ENCODE measurements around the gene IFT74. TPM values are rescaled to one million over a fixed set of nuclear protein-coding genes. Genes with fewer than 3 reads are reported as not detected.

Gene IFT74
- polyA plus RNA-seq, 1 experiment: 6.6 TPM

DNA sequence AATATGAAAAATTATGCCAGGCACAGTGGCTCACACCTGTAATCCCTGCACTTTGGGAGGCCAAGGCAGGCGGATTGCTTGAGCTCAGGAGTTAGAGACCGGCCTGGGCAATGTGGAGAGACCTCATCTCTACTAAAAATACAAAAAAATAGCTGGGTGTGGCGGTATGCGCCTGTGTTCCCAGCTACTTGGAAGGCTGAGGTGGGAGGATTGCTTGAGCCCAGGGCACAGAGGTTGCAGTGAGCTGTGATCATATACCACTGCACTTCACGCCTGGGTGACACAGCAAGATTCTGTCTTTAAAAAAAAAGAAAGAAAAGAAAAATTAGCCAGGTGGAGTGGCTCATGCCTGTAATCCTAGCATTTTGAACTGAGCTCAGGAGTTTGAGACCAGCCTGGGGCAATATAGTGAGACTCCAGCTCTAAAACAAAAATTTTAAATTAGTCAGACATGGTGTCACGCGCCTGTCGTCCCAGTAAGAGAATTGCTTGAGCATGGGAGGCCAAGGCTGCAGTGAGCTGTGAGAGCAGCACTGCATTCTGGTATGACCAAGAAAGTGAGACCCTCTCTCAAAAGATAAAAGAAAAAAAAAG is 27.2 kb upstream of the IFT74 start:
- Histone ChIP-seq H3K27me3 (ENCODE audit: control insufficient read depth, insufficient read depth, low read length) (no peaks in the 10 kb centered on the region), H3K36me3 (ENCODE audit: control insufficient read depth, insufficient read depth, low read length) (no peaks in the 10 kb centered on the region; the same call in 1 of the 2 replicates), H3K4me3 (ENCODE audit: low read depth, low read length) (no peak overlapping the region)
- CTCF ChIA-PET: no interaction called here
- POLR2A ChIA-PET: no interaction called here
- TF ChIP-seq, protein P1, sequence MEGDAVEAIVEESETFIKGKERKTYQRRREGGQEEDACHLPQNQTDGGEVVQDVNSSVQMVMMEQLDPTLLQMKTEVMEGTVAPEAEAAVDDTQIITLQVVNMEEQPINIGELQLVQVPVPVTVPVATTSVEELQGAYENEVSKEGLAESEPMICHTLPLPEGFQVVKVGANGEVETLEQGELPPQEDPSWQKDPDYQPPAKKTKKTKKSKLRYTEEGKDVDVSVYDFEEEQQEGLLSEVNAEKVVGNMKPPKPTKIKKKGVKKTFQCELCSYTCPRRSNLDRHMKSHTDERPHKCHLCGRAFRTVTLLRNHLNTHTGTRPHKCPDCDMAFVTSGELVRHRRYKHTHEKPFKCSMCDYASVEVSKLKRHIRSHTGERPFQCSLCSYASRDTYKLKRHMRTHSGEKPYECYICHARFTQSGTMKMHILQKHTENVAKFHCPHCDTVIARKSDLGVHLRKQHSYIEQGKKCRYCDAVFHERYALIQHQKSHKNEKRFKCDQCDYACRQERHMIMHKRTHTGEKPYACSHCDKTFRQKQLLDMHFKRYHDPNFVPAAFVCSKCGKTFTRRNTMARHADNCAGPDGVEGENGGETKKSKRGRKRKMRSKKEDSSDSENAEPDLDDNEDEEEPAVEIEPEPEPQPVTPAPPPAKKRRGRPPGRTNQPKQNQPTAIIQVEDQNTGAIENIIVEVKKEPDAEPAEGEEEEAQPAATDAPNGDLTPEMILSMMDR (IDR thresholded peaks at IDR 0.05; ENCODE audit: insufficient read depth, low read depth, low read length): no peak
- no peak for DNase-seq (ENCODE audit: low read depth)

DNA sequence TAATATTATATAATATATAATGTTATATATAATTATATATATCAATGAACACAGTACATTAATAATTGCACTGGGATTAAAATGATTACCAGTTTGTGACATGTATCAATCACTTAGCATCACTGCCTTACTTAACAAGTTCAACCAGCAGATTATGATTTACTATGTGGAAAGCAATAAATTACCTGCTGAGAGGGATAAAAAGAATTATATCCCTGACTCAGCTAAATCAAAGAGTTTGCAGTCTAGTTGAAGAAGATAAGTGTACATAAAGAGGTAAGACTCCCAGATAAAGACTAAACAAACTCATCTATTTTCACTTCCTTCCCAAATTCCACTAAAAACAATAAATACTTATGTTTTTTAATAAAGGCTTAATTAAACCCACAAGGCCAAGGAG is 20.4 kb upstream of the IFT74 start:
- TF ChIP-seq, protein P1 (IDR thresholded peaks at IDR 0.05; ENCODE audit: insufficient read depth, low read depth, low read length): no peak
- Histone ChIP-seq H3K4me3 (ENCODE audit: low read depth, low read length) (no peak overlapping the region), H3K36me3 (ENCODE audit: control insufficient read depth, insufficient read depth, low read length) (no peaks in the 10 kb centered on the region), H3K27me3 (ENCODE audit: control insufficient read depth, insufficient read depth, low read length) (no peaks in the 10 kb centered on the region)
- CTCF ChIA-PET: no interaction called here
- POLR2A ChIA-PET: no interaction called here
- no peak for DNase-seq (ENCODE audit: low read depth)

DNA sequence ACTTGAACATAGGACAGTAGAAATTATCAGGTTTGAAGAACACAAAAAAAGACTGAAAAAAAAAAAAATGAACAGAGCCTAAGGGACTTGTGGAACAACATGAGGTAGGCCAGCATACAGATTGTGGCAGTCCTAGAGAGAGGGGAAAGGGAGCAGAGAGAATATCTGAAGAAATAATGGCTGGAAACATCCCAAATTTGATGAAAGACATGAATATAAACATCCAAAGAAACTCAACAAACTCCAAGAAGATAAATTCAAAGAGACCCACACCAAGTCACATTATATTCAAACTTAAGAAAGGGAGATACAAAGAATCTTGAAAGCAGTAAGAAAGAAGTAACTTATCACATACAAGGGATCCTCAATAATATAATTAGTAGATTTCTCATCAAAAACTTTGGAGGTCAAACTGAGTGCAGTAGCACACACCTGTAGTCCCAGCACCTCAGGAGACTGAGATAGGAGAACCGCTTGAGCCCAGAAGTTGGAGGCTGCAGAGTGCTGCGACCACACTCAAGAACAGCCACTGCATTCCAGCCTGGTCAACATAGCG is 18.3 kb upstream of the IFT74 start:
- DNase-seq (ENCODE audit: low read depth): no peak
- no peak overlapping the region for H3K4me3 ChIP-seq (ENCODE audit: low read depth, low read length)
- TF ChIP-seq, protein P1 (IDR thresholded peaks at IDR 0.05; ENCODE audit: insufficient read depth, low read depth, low read length): no peak
- ChIA-PET CTCF (no interaction called here), POLR2A (no interaction called here)
- H3K27me3 ChIP-seq (ENCODE audit: control insufficient read depth, insufficient read depth, low read length): no peaks in the 10 kb centered on the region
- H3K36me3 ChIP-seq (ENCODE audit: control insufficient read depth, insufficient read depth, low read length): no peaks in the 10 kb centered on the region

GRCh38 chr9:26939955-26940711 is 16.1 kb upstream of the IFT74 start:
- Histone ChIP-seq H3K4me3 (ENCODE audit: low read depth, low read length) (no peak overlapping the region), H3K36me3 (ENCODE audit: control insufficient read depth, insufficient read depth, low read length) (no peaks in the 10 kb centered on the region), H3K27me3 (ENCODE audit: control insufficient read depth, insufficient read depth, low read length) (no peaks in the 10 kb centered on the region)
- ChIA-PET POLR2A (no interaction called here), CTCF (no interaction called here)
- TF ChIP-seq, protein P1 (IDR thresholded peaks at IDR 0.05; ENCODE audit: insufficient read depth, low read depth, low read length): no peak
- DNase-seq (ENCODE audit: low read depth): no peak

GRCh38 chr9:26940779-26941178 is 15.4 kb upstream of the IFT74 start:
- no peaks in the 10 kb centered on the region for H3K36me3 ChIP-seq (ENCODE audit: control insufficient read depth, insufficient read depth, low read length)
- no peak overlapping the region for H3K4me3 ChIP-seq (ENCODE audit: low read depth, low read length)
- TF ChIP-seq, protein P1 (IDR thresholded peaks at IDR 0.05; ENCODE audit: insufficient read depth, low read depth, low read length): no peak
- ChIA-PET CTCF (no interaction called here), POLR2A (no interaction called here)
- DNase-seq (ENCODE audit: low read depth): no peak
- H3K27me3 ChIP-seq (ENCODE audit: control insufficient read depth, insufficient read depth, low read length): no peaks in the 10 kb centered on the region

Data from BJ (cell line).